Mesenteric fat pad (tissue), 1 donor: Measurements from ENCODE around the gene NCEH1. TPM values are rescaled to one million over a fixed set of nuclear protein-coding genes. Genes with fewer than 3 reads are reported as not detected.
"Not testable (repeated sequence)": the region's sequence is repeated elsewhere in the genome, so short reads cannot be mapped to it uniquely, and the experiment has no call there.

ENCODE experiments used
- DNase-seq: peaks from one replicate; pipeline ENCODE4 v3.0.0-alpha.2; 2020; ENCODE audit warnings: low spot score
- total RNA-seq: library from RNA; stranded (reverse); fragmentation: NEBNext Ultra II Directional; extraction: Animal tissue kit (Norgen Biotek cat#: 25700); gene quantifications from one replicate; pipeline ENCODE4 v1.2.1, GENCODE V29; 2021
- donor health status: DM: yes; HTN: yes; CAD: no.

NCEH1 gene
- total RNA-seq, 1 donor from 2014 or later = 17.8 TPM

- DNase-seq = no peak
Observed at GRCh38 chr3:172615296-172615695, 95.6 kb downstream of the NCEH1 start.

GRCh38 chr3:172614340-172615274 is 96.3 kb downstream of the NCEH1 start:
- DNase-seq = no peak

- no peak for DNase-seq
Observed at GRCh38 chr3:172613845-172614244, 97.0 kb downstream of the NCEH1 start.

- DNase-seq = no peak
Observed at GRCh38 chr3:172612871-172613678, 97.8 kb downstream of the NCEH1 start.

GRCh38 chr3:172609750-172610149 is 101.1 kb downstream of the NCEH1 start:
- no peak for DNase-seq

- no peak for DNase-seq
Observed at GRCh38 chr3:172608575-172608974, 102.3 kb downstream of the NCEH1 start.

GRCh38 chr3:172607305-172608121 is 103.4 kb downstream of the NCEH1 start:
- DNase-seq = no peak

- DNase-seq = no peak
Observed at GRCh38 chr3:172606021-172606420, 104.8 kb downstream of the NCEH1 start.

- DNase-seq = no peak
Observed at GRCh38 chr3:172604895-172605646, 105.8 kb downstream of the NCEH1 start.

GRCh38 chr3:172601066-172601832 is 109.6 kb downstream of the NCEH1 start:
- no peak for DNase-seq

GRCh38 chr3:172600644-172601065 is 110.2 kb downstream of the NCEH1 start:
- DNase-seq = no peak

GRCh38 chr3:172598904-172599303 is 112.0 kb downstream of the NCEH1 start:
- no peak for DNase-seq

- no peak for DNase-seq
Observed at GRCh38 chr3:172596394-172596706, 114.5 kb downstream of the NCEH1 start.

GRCh38 chr3:172595664-172596393 is 115.0 kb downstream of the NCEH1 start:
- DNase-seq = no peak

- DNase-seq = not testable (repeated sequence)
Observed at GRCh38 chr3:172594900-172595663, 115.8 kb downstream of the NCEH1 start.

GRCh38 chr3:172592898-172593669 is 117.8 kb downstream of the NCEH1 start:
- DNase-seq = no peak
